Measurements from ENCODE around the gene GPRIN1. TPM values are rescaled to one million over a fixed set of nuclear protein-coding genes. Genes with fewer than 3 reads are reported as not detected.

GPRIN1 gene
- total RNA-seq, 1 experiment from 2014 or later, result 8.5 TPM

GRCh38 chr5:176647843-176648473 is 38.0 kb upstream of the GPRIN1 start (continued):
- TF ChIP-seq, protein P1, sequence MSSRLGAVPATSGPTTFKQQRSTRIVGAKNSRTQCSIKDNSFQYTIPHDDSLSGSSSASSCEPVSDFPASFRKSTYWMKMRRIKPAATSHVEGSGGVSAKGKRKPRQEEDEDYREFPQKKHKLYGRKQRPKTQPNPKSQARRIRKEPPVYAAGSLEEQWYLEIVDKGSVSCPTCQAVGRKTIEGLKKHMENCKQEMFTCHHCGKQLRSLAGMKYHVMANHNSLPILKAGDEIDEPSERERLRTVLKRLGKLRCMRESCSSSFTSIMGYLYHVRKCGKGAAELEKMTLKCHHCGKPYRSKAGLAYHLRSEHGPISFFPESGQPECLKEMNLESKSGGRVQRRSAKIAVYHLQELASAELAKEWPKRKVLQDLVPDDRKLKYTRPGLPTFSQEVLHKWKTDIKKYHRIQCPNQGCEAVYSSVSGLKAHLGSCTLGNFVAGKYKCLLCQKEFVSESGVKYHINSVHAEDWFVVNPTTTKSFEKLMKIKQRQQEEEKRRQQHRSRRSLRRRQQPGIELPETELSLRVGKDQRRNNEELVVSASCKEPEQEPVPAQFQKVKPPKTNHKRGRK (CRISPR knock-in tag; IDR thresholded peaks at IDR 0.05; ENCODE audit: borderline replicate concordance), result no peak
- TF ChIP-seq, protein P2, sequence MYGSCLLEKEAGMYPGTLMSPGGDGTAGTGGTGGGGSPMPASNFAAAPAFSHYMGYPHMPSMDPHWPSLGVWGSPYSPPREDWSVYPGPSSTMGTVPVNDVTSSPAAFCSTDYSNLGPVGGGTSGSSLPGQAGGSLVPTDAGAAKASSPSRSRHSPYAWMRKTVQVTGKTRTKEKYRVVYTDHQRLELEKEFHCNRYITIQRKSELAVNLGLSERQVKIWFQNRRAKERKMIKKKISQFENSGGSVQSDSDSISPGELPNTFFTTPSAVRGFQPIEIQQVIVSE (CRISPR knock-in tag; IDR thresholded peaks at IDR 0.05; ENCODE audit: borderline replicate concordance), result no peak
- TF ChIP-seq CREB1 (CRISPR knock-in tag; IDR thresholded peaks at IDR 0.05) (no peak), NR3C1 (CRISPR knock-in tag; conservative IDR thresholded peaks at IDR 0.05; ENCODE audit: low read depth) (no peak)

- peak within 1 kb of the TSS; percentile 81 for H3K4me3 Mint-ChIP-seq
- DNase-seq (ENCODE audit: low spot score), result peak; percentile 100
- ChIA-PET CTCF (interaction anchor here (0.5 to 6.8 kb wide), 24 partner anchors 12 to 663 kb away, joined by 3 to 112 read pairs (median 3); partner anchors contain the start of genes EIF4E1B, FAF2, FGFR4 and RNF44), POLR2A (interaction anchor here (0.5 to 1.1 kb wide), 4 partner anchors 11 to 285 kb away, joined by 3 to 5 read pairs (median 3); no protein-coding TSS in a partner anchor)
- H3K4me1 Mint-ChIP-seq, result peaks cover 45% of the 10 kb centered on the region
- no peaks in the 10 kb centered on the region for H3K36me3 Mint-ChIP-seq
- TF ChIP-seq, protein P3, sequence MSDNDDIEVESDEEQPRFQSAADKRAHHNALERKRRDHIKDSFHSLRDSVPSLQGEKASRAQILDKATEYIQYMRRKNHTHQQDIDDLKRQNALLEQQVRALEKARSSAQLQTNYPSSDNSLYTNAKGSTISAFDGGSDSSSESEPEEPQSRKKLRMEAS (CRISPR knock-in tag; IDR thresholded peaks at IDR 0.05), result peak; percentile 42
- TF ChIP-seq CREM (CRISPR knock-in tag; IDR thresholded peaks at IDR 0.05), result peak; percentile 45; the same call in 1 of the 2 replicates
- TF ChIP-seq MYBL2 (CRISPR knock-in tag; IDR thresholded peaks at IDR 0.05), result peak; percentile 13; the same call in 1 of the 2 replicates
- TF ChIP-seq NR2C2 (CRISPR knock-in tag; IDR thresholded peaks at IDR 0.05), result no peak
- no peak; the same call in 1 of the 2 replicates for TF ChIP-seq FOXP1 (CRISPR knock-in tag; IDR thresholded peaks at IDR 0.05; ENCODE audit: borderline replicate concordance)
- TF ChIP-seq, protein P4, sequence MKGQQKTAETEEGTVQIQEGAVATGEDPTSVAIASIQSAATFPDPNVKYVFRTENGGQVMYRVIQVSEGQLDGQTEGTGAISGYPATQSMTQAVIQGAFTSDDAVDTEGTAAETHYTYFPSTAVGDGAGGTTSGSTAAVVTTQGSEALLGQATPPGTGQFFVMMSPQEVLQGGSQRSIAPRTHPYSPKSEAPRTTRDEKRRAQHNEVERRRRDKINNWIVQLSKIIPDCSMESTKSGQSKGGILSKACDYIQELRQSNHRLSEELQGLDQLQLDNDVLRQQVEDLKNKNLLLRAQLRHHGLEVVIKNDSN (CRISPR knock-in tag; IDR thresholded peaks at IDR 0.05), result 0 out of 2 replicates have a peak, but pooled peaks have one; percentile 23
- TF ChIP-seq SP1 (CRISPR knock-in tag; conservative IDR thresholded peaks at IDR 0.05), result peak; percentile 88
- TF ChIP-seq SMAD3 (CRISPR knock-in tag; IDR thresholded peaks at IDR 0.05; ENCODE audit: borderline replicate concordance), result no peak
- peak; percentile 40; the same call in 1 of the 2 replicates for TF ChIP-seq FOXP4 (CRISPR knock-in tag; IDR thresholded peaks at IDR 0.05)
- TF ChIP-seq, protein P5, sequence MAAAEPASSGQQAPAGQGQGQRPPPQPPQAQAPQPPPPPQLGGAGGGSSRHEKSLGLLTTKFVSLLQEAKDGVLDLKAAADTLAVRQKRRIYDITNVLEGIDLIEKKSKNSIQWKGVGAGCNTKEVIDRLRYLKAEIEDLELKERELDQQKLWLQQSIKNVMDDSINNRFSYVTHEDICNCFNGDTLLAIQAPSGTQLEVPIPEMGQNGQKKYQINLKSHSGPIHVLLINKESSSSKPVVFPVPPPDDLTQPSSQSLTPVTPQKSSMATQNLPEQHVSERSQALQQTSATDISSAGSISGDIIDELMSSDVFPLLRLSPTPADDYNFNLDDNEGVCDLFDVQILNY (CRISPR knock-in tag; IDR thresholded peaks at IDR 0.05), result peak; percentile 51
- TF ChIP-seq FOXK1 (CRISPR knock-in tag; IDR thresholded peaks at IDR 0.05), result 0 out of 2 replicates have a peak, but pooled peaks have one; percentile 26
- peak; percentile 34; the same call in 1 of the 2 replicates for TF ChIP-seq HMGXB4 (CRISPR knock-in tag; IDR thresholded peaks at IDR 0.05)
- TF ChIP-seq JAZF1 (CRISPR knock-in tag; IDR thresholded peaks at IDR 0.05), result no peak
- TF ChIP-seq ETV6 (CRISPR knock-in tag; IDR thresholded peaks at IDR 0.05), result peak; percentile 85
- H3K27ac Mint-ChIP-seq, result peak within 1 kb of the TSS; percentile 90
- H3K9me3 Mint-ChIP-seq, result no peaks in the 10 kb centered on the region
- peak; percentile 93 for ATAC-seq
- H3K27me3 Mint-ChIP-seq (ENCODE audit: low read depth), result no peaks in the 10 kb centered on the region
These were observed 37.3 kb upstream of the GPRIN1 start, which contains the start of gene TSPAN17 for GRCh38 chr5:176647030-176647842. Gene TSPAN17 (plus strand): TSS chr5:176647484. CDS start chr5:176647616, 132 bp downstream.

Measured in WTC11 (cell line).